KBM-7 (cell line): ENCODE data around the gene MMP17.
A peak's percentile ranks its signal among the peaks of the same experiment; 100 is the strongest.
"Not testable (repeated sequence)": the region's sequence is repeated elsewhere in the genome, so short reads cannot be mapped to it uniquely, and the experiment has no call there.

ENCODE experiments used
- DNase-seq: peaks from one replicate; pipeline ENCODE4 v3.0.0-alpha.2; 2015
- in situ Hi-C: fragments of 300-500 bp; cut with MboI; formaldehyde crosslinking; loops from 2 replicates; pipeline ENCODE4 v1.14.3; 2020; ENCODE audit warnings: low sequenced_read_pairs, low pct_unique_long_range_greater_than_20kb, mixed read lengths

Gene MMP17

DNA sequence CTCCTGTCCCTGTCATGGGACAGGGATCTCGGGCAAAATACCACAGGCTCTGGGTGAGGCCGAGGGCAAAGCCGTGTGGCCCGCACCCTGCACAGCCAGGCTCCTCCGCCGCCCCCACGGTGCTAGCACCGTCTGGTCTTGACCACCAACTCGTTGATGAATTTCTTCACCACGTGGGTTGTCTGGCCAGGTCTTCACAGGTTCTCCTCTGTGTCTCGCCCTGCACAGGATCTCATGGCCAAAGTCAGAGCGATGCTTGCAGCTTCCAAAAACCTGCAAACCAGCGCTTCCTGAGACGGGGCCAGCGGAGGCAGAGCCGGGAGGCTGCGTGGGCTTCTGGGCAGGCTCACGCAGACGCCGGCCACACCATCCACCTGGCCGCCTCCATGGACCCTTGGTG is 29.0 kb upstream of the MMP17 start:
- DNase-seq: no peak
- in situ Hi-C loops: no loop called here

DNA sequence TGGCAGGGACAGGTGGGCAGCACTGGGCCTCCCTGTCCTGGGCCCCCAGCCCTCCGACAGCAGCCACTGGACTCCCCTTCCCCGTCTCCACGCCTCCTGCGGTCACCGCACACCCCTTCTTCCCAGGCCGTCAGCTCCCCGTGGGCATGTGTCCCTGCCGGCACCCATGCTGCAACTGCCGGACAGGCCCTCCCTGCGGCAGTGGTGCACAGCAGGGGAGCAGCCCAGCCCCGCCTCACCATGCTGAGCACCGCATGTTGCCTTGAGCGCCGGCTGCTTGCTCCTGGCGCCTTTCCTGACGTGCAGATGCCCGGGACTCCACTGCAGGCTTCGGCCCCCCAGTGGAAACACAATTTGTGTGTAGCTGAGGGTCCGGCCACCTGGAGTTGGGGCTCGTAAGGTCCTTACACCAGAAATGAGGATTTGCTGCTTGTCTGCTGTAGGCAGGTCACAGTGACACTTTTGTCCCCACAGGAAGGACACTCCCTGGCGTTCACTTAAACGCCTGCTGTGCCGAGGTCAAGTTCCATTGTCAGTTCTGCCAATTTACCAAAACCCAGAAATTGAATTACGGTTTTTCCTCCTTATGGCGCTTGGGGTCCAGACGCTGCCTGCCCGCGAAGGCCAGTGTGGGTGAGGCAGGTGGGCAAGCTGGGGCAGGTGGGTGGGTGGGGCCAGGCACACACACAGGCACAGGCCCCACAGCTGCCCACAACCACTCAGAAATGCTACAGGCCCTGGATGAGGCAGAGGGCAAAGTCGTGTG is 28.2 kb upstream of the MMP17 start:
- no peak for DNase-seq
- in situ Hi-C loops: no loop called here

DNA sequence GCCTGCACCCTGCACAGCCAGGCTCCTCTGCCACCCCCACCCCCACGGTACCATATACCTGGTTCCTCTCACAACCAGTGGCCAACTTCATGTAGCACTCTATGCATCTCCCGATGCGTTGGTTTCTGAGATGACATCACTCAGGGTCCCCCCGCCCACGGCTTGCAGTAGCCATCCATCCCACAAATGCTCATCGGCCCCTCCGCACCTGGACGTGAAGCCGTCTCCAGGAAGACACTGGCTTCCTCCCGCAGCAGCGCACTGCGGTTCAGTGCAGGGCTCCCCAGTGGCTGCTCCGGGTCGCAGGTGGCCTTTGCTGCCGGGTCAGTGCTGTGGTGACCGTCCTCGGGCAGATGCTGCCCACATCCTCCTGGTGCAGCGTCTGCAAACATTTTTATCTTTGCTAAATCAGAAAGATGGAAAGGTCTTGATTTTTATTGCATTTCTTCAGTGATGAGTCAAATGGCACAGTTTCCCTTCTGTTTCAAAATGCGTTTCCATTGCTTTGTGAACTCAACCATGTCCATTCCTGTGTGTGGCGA is 27.5 kb upstream of the MMP17 start:
- no peak for DNase-seq
- in situ Hi-C loops: no loop called here

DNA sequence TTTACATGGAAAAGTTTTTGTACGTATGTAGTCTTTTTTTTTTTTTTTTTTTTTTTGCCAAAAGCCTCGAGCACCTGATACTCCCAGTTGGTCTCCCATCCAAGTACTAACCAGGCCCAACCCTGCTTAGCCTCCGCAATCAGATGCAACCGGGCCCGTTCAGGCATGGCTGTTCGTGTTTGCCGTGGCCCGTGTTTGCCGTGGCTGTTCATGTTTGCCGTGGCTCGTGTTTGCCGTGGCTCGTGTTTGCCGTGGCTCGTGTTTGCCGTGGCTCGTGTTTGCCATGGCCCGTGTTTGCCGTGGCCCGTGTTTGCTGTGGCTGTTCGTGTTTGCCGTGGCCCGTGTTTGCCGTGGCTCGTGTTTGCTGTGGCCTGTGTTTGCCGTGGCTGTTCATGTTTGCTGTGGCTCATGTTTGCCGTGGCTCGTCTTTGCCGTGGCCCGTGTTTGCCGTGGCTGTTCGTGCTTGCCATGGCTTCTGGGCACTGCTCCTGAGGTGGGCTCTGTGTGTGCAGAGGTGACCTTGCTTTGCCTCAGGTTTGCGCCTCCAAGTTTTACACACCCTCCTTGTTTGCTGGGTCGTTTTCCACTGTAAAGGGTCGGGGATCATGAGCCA is 26.8 kb upstream of the MMP17 start:
- in situ Hi-C loops: no loop called here
- DNase-seq: no peak

DNA sequence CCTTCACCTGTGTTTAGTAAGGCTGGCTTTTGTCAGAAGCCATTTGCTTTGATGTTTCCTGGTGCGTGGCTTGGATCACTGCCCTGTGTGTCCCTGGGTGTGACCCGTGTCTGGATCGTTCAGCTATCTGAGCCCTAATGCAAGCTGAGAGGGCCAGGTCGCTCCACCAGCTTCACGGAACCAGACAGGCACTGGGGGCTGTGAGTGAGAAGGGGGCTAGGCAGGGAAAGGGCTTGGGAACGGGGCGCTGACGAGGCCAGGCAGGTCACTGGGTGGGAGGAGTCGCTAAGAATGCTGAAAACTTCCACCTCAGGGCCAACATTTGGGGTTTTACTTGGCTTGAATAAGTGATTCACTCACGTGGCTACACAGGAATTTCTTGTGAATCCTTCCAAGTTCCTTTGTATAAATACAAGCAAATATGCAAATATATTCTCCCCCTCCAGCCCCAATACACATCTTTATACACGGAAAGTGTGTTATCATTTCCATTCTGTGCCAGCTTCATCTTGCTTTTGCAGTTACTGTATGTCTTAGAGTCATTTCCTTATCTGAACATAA is 24.2 kb upstream of the MMP17 start:
- DNase-seq: peak; percentile 18

DNA sequence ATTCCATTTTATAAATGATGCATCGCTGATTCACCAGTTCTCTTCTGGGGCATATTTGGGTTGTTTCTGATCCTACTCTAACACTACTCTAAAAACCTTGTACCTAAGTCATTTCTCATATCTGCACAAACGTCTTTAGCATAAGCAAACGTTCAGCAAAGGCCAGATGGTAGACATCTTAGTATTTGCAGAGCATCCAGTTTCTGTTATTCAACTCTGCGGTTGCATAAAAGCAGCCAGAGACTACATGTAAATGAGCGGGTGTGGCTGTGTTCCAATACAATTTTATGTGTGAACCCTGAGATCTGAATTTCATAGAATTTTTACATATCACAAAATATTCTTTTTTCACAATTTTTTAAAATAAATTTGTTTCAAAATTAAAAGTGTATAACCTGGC is 22.8 kb upstream of the MMP17 start:
- in situ Hi-C loops: no loop called here

More for the DNA sequence above, 24.2 kb upstream of the MMP17 start:
- in situ Hi-C loops: no loop called here

DNA sequence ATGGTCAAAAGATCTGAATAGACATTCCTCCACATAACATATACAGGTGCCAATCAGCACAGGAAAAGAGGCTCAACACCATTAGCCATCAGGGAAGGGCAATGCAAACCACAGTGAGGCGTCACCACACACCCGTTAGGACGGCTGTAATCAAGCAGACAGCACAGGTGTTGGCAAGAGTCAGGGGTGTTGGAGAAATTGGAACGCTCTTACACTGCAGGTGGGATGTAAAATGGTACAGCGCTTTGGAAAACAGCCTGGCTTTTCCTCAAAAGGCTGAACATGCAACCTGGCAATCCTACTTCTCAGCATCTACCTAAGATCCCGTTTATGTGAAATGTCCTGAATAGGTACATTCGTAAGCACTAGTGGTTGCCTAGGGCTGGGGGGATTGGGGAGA is 21.5 kb upstream of the MMP17 start:
- in situ Hi-C loops: no loop called here
- no peak for DNase-seq

More for the DNA sequence above, 22.8 kb upstream of the MMP17 start:
- DNase-seq: no peak

DNA sequence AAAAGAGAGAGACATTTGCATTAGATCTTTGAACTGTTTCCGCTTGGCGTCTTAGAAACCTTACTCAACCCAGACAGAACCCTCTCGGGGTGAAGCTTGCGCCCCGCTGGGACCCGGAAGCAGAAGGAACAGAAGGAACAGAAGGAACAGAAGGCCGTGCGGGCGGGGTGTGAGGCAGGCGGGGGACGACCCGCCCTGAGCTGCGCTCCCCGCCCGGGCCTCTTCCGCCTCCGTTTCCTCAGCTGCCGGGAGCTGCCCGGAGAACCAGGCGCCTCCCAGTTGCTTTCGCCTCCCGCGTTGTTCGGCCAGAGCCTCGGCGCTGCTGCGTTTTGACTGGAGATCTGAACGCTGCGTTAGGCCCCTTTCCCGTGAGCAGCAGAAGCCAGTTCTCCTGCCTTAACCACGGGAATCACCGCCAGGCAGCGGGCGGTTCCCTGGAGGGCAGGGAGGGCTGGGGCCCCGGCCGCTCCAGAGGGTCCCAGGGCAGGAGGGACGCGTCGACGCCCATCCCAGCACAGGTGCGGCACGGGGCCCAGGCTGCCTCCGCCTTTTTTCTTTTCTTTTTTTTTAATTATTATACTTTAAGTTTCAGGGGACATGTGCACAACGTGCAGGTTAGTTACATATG is 19.3 kb upstream of the MMP17 start:
- DNase-seq: peak; percentile 90
- in situ Hi-C loops: no loop called here

DNA sequence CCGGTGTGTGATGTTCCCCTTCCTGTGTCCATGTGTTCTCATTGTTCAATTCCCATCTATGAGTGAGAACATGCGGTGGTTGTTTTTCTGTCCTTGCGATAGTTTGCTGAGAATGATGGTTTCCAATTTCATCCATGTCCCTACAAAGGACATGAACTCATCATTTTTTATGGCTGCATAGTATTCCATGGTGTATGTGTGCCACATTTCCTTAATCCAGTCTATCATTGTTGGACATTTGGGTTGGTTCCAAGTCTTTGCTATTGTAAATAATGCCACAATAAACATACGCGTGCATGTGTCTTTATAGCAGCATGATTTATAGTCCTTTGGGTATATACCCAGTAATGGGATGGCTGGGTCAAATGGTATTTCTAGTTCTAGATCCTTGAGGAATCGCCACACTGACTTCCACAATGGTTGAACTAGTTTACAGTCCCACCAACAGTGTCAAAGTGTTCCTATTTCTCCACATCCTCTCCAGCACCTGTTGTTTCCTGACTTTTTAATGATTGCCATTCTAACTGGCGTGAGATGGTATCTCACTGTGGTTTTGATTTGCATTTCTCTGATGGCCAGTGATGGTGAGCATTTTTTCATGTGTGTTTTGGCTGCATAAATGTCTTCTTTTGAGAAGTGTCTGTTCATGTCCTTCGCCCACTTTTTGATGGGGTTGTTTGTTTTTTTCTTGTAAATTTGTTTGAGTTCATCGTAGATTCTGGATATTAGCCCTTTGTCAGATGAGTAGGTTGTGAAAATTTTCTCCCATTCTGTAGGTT is 18.5 kb upstream of the MMP17 start:
- DNase-seq, in situ Hi-C loops: not testable (repeated sequence)

DNA sequence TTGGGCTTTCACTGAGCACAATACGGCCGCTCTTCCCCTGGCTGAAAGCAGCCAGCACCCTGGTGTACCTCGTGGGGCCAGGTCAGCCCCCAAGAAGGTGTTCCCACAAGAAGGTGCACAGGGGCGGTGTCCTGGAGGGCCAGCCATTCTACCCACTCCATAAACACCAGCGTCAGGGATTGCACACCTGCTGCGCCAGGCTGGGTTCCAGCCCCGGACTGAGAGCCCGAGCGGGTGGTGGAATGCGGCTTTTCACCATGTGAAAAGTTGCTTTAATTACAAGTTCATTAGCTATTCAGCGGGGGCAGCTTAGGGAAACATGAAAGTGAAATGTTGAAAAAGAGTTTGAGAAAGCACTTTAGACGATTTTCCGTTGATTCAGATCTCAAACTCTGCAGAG is 17.5 kb upstream of the MMP17 start:
- in situ Hi-C loops: no loop called here
- DNase-seq: no peak

DNA sequence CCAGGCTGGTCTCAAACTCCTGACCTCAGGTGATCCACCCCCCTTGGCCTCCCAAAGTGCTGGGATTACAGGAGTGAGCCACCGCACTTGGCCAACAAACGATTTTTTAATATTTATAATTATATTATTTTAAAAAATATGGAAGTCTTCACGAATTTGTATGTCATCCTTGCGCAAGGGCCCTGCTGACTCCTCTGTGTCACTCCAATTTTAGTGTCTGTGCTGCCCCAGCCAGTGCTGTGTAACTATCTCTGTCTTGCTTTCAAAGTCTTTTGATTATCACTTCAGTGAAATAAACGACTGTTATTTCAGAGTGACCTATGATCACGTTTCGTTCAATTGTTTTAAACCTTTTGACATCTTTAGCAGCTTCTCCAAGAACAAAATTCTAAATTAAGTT is 13.1 kb upstream of the MMP17 start:
- no peak for DNase-seq
- in situ Hi-C loops: no loop called here

DNA sequence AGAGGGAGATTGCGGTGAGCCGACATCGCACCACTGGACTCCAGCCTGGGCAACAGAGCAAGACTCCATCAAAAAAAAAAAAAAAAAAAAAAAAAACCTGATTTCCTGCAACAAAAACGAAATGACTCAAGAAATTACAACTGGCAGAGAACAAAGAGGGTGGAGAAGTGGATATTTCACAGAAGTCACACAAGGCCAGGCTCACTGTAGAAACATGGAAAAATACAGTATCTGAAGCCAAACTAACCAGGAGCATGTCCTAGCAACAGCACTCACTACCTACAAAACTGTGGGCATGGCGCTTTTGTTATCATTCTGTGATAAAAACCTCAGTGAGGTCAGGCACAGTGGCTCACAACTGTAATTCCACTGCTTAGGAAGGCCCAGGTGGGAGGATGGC is 11.7 kb upstream of the MMP17 start:
- DNase-seq: no peak
- in situ Hi-C loops: no loop called here

DNA sequence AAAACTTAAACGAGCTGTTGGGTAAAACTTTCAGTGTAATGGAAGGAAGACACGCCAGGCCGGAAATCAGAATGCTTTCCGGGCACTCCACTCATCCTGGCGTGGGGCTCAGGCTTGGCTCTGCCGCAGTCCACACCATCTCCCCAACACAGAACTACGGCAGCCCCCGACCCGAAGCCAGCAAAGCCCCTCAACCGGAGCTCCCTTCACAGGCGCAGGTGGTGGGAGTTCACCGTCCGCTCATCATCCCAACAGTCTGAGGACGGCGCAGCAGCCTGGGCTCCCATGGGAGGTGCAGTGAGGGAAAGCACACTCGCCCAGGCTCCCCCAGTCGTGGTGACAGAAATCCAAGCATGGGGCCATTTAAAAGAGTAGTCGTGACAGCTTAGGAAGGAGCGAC is 11.0 kb upstream of the MMP17 start:
- no peak for DNase-seq
- in situ Hi-C loops: no loop called here

DNA sequence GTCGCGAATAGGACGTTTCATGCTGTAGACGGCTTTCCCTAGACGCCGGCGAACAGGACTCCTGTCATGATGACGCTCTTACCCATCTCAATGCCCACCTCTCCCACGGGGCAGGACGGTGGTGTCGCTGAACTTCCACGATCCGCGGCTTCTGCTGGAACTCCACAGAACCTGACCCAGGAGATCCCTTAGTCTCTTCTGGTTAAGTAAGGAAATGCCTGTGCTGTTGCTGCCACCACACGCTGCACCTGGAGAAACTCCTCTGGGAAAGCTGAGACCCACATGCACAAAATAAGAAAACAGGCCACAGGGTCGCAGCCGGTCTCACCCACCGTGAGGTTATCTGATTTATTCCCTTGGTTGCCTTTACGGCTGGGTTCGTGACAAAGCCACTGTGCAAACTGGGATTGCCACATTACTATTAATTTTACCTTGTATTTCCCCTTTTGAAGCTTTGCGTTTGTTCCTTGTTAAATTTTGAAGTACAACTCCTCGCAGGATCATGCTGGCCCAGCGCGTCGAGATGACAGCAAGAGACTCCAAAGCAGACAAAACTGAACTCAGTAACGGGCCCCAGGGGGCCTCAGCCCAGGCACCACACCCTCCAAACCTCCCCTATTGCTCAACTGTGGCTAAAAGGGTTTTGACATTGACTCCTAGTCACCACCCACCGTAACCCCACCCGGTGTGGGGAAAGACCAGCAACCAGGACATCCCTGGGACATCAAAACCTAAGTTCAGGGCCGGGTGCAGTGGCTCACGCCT is 9.2 kb upstream of the MMP17 start:
- in situ Hi-C loops: no loop called here
- peak; percentile 61 for DNase-seq

DNA sequence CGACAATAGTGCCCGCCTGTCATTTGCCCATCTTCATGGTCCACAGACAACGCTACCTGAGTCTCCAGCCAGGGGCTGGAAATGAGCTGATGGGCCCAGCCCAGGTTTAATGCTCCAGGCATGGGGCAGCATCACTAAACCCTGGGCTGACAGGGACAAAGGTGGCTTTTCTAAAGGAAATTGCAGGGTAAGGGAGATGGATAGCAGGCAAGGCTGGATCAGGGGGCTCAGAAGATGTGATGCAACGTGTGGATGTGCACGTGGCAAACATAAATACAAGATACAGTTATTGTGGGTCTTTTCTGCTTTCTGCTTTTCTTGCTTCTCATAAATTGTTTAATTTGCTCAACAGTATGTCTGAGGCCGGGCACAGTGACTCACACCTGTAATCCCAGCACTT is 3.7 kb upstream of the MMP17 start:
- in situ Hi-C loops: no loop called here
- DNase-seq: no peak

DNA sequence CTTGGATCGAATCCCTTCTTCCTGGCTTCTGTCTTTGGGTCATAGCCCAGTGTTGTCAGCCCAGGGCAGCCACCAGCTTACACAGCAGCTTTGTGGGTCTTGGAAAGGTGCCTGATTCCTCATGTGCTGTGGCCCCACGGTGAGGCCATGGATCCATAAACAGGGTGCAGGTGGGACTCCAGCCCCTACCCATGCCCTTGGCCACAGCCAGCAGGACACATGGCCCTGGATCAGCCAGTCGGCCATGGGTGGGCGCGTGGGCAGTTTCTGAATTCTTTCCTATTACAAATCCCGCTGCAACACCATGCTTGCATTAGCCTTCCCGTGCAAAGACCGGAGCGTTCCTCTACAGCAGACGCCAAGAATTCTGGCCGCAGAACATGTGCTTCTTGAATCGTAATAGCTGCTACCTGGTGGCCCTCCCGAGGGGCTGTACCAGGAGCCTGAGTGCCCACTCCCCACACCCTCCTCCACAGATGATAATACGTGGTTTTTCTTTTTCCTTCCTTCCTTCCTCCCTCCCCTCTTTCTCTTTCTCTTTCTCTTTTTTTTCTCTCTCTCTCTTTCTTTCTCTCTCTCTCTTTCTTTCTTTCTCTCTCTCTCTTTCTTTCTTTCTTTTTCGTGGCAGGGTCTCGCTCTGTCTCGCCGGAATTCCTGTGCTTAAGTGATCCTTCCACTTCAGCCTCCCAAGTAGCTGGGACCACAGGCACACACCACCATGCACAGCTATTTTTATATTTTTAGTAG is 2.9 kb upstream of the MMP17 start:
- in situ Hi-C loops: no loop called here
- DNase-seq: no peak

DNA sequence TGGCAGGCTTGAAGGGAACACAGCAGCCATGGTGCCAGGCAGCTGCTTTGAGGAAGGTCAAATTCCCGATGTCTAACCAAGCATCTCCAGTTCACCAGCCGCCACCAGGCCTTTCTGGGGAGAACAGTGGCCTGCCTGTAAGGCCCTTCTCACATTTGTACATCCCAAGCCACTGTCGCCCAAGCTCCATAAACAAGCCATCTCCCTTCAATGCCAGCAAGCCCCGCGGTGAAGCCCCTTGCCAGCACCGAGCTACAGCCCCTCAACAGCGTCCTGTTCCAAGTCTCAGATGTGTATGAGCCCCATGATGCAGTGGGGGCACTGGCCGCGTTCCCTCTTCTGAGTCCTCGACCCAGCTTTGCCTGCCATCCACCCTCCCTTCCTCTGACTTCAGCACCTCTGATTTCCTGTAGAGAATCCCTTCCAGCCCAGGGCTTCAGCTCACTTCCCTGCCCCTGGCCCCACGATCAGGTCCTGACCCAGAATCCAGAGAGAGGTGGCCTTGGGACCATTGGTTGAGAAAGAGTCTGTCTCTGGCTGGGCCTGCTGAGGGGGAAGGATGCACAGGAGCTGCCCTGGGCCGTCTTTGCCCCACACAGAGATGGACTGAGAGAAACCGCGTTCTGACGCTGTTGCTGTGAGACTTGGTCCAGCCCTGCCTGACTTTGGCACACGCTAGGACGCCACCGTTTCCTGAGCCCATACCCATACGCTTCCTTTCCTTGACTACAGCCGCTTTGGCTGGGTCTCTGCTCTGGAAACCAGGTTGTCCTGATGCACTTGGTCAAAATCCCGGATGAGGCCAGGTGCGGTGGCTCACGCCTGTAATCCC is 1.9 kb upstream of the MMP17 start:
- in situ Hi-C loops: no loop called here
- no peak for DNase-seq
